HG03571 (cell line): ENCODE measurements around the gene FAM111A.

Source experiments
- ATAC-seq: cut with Tn5 transposase; IDR thresholded peaks from one replicate; pipeline ENCODE4 v1.9.1; 2021; ENCODE audit not compliant: unreplicated experiment

FAM111A gene

GRCh38 chr11:59178402-59178801 lies 35.7 kb downstream of the FAM111A start:
- no peak for ATAC-seq

- ATAC-seq, result no peak
Observed at GRCh38 chr11:59179121-59179520, 36.5 kb downstream of the FAM111A start.

GRCh38 chr11:59180168-59180776 lies 37.6 kb downstream of the FAM111A start:
- ATAC-seq, result no peak

GRCh38 chr11:59180907-59181306 lies 38.3 kb downstream of the FAM111A start:
- no peak for ATAC-seq

- no peak for ATAC-seq
Observed at GRCh38 chr11:59181746-59182456, 39.2 kb downstream of the FAM111A start.

GRCh38 chr11:59182457-59183151 lies 39.9 kb downstream of the FAM111A start:
- no peak for ATAC-seq

- ATAC-seq, result no peak
Observed at GRCh38 chr11:59183771-59184170, 41.1 kb downstream of the FAM111A start.

GRCh38 chr11:59184691-59185339 lies 42.2 kb downstream of the FAM111A start:
- no peak for ATAC-seq

- no peak for ATAC-seq
Observed at GRCh38 chr11:59185386-59185945, 42.8 kb downstream of the FAM111A start.

- peak; percentile 72 for ATAC-seq
Observed at GRCh38 chr11:59186130-59186594, 43.5 kb downstream of the FAM111A start.

- no peak for ATAC-seq
Observed at GRCh38 chr11:59187035-59187434, 44.4 kb downstream of the FAM111A start.

GRCh38 chr11:59187587-59187986 lies 44.9 kb downstream of the FAM111A start:
- no peak for ATAC-seq

GRCh38 chr11:59188954-59189353 lies 46.3 kb downstream of the FAM111A start:
- ATAC-seq, result no peak

GRCh38 chr11:59189986-59190385 lies 47.3 kb downstream of the FAM111A start:
- ATAC-seq, result no peak

GRCh38 chr11:59191095-59191494 lies 48.4 kb downstream of the FAM111A start:
- no peak for ATAC-seq

GRCh38 chr11:59191890-59192289 lies 49.2 kb downstream of the FAM111A start:
- ATAC-seq, result no peak

GRCh38 chr11:59192446-59193020 lies 49.9 kb downstream of the FAM111A start:
- ATAC-seq, result no peak

GRCh38 chr11:59193587-59194130 lies 51.0 kb downstream of the FAM111A start:
- ATAC-seq, result no peak

- ATAC-seq, result no peak
Observed at GRCh38 chr11:59195586-59195985, 52.9 kb downstream of the FAM111A start.

- no peak for ATAC-seq
Observed at GRCh38 chr11:59196777-59197176, 54.1 kb downstream of the FAM111A start.

GRCh38 chr11:59197991-59198390 lies 55.3 kb downstream of the FAM111A start:
- no peak for ATAC-seq
